Testis (tissue), 2 donors: Measurements from ENCODE around the gene FGGY.

Experiments
- POLR2A ChIP-seq: fragments of 450-650 bp; IDR thresholded peaks from one replicate; pipeline ENCODE4 v1.6.1; 2017; ENCODE audit warnings: antibody characterized with exemption, mild to moderate bottlenecking, moderate library complexity
- TF ChIP-seq, protein P1 (sequence below), 3 experiments: fragments of 450-650 bp in 2 of 3; fragments of 200-600 bp in 1 of 3; sonication (generic) in 1 of 3; IDR thresholded peaks; one replicate each; pipeline ENCODE4 v1.5.1; 2016 to 2019; ENCODE audit warnings: antibody characterized with exemption in 3 of 3, mild to moderate bottlenecking in 2 of 3, moderate library complexity in 1 of 3

DNA sequence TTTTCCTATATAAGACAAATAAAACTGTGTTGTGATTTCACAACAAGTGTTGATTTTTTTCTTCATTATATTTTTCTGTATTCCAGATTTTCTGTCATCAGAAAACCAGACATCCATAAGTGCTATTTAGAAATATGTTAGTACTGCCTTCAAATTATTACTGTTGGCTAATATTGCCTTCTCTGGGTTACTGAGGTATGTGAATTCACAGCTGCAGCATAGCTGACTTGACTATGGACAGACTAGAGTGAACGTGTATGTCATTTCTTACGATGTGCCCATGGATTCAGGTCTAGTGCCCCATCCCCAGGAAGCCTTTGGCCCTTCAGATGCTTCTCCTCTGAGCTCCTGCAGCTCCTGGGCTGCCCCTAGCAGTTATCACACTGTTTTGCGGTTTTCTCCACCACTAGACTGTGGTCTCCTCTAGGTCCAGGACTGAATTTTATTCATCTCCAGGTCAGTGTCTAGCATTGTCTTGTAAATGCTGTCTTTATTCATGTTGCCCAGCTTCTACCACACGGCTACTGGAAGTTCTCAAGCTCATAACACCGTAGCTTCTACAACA lies 118.5 kb downstream of the FGGY start:
- TF ChIP-seq, protein P1, sequence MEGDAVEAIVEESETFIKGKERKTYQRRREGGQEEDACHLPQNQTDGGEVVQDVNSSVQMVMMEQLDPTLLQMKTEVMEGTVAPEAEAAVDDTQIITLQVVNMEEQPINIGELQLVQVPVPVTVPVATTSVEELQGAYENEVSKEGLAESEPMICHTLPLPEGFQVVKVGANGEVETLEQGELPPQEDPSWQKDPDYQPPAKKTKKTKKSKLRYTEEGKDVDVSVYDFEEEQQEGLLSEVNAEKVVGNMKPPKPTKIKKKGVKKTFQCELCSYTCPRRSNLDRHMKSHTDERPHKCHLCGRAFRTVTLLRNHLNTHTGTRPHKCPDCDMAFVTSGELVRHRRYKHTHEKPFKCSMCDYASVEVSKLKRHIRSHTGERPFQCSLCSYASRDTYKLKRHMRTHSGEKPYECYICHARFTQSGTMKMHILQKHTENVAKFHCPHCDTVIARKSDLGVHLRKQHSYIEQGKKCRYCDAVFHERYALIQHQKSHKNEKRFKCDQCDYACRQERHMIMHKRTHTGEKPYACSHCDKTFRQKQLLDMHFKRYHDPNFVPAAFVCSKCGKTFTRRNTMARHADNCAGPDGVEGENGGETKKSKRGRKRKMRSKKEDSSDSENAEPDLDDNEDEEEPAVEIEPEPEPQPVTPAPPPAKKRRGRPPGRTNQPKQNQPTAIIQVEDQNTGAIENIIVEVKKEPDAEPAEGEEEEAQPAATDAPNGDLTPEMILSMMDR (IDR thresholded peaks at IDR 0.05): no peak
- no peak for TF ChIP-seq POLR2A
